ENCODE results near the gene ABHD2. TPM values are rescaled to one million over a fixed set of nuclear protein-coding genes. Genes with fewer than 3 reads are reported as not detected.

The ABHD2 gene
- total RNA-seq, 1 experiment from 2014 or later: 52.4 TPM

DNA sequence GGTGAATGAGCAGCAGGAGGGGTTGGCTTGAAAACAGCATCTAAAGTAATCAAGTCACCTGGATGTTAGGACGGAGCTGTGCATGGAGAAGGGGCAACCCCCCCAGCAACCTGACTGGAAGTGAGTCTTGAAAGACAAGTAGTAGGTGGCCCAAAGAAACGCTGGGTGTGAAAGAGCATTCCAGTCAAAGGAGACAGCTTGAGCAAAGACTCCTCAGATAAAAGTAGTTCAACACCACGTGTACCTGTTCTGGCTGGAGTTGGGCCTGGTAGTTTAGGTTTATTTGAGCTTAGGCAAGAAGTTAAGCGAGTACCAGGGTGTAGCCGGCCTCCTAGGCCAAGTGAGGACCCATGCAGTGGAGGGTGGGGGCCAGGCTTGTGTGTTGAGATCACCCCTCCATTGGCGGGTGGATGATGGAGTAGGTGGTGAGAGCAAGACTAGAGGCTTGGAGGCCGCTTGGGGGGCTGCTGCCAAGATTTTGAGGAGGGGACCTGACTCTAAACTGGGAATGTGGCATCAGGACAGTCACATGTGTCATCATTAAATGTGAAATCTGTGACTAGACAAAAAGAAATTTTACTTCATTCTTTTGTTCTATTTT, 61.3 kb downstream of the ABHD2 start:
- intact Hi-C loops (cut with micrococcal nuclease; ENCODE audit: unreplicated experiment): no loop called here
- ChIA-PET POLR2A (ENCODE audit: low non-redundant PET) (no interaction called here), CTCF (interaction anchor here (1.6 kb wide), 1 partner anchor 19 kb away, joined by 6 read pairs; no protein-coding TSS in a partner anchor)
- no peak overlapping the region for H3K27ac ChIP-seq (ENCODE audit: low read depth, low read length, poor library complexity, severe bottlenecking)
- peaks cover 23% of the 10 kb centered on the region for H3K4me1 ChIP-seq (ENCODE audit: insufficient read depth, low read length, poor library complexity, severe bottlenecking)
- BruUV-seq (replicated peaks): no TSS peak
- H3K27me3 ChIP-seq (replicated peaks; ENCODE audit: insufficient read depth, low read depth, low read length, poor library complexity): no peaks in the 10 kb centered on the region
- H3K36me3 ChIP-seq (ENCODE audit: insufficient read depth, low read length, poor library complexity, severe bottlenecking): peaks cover 4% of the 10 kb centered on the region
- no peak overlapping the region for H3K4me3 ChIP-seq (ENCODE audit: low read depth, low read length, poor library complexity, severe bottlenecking)
- no peak for DNase-seq (ENCODE audit: low spot score)
- no peak for TF ChIP-seq EZH2 (IDR thresholded peaks at IDR 0.05; ENCODE audit: borderline replicate concordance, low read depth, low read length, poor library complexity, severe bottlenecking)
- TF ChIP-seq, protein P1, sequence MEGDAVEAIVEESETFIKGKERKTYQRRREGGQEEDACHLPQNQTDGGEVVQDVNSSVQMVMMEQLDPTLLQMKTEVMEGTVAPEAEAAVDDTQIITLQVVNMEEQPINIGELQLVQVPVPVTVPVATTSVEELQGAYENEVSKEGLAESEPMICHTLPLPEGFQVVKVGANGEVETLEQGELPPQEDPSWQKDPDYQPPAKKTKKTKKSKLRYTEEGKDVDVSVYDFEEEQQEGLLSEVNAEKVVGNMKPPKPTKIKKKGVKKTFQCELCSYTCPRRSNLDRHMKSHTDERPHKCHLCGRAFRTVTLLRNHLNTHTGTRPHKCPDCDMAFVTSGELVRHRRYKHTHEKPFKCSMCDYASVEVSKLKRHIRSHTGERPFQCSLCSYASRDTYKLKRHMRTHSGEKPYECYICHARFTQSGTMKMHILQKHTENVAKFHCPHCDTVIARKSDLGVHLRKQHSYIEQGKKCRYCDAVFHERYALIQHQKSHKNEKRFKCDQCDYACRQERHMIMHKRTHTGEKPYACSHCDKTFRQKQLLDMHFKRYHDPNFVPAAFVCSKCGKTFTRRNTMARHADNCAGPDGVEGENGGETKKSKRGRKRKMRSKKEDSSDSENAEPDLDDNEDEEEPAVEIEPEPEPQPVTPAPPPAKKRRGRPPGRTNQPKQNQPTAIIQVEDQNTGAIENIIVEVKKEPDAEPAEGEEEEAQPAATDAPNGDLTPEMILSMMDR (conservative IDR thresholded peaks at IDR 0.05; ENCODE audit: low read depth, low read length): no peak
- no peaks in the 10 kb centered on the region for H3K9me3 ChIP-seq (ENCODE audit: low read depth, low read length, poor library complexity, severe bottlenecking)

DNA sequence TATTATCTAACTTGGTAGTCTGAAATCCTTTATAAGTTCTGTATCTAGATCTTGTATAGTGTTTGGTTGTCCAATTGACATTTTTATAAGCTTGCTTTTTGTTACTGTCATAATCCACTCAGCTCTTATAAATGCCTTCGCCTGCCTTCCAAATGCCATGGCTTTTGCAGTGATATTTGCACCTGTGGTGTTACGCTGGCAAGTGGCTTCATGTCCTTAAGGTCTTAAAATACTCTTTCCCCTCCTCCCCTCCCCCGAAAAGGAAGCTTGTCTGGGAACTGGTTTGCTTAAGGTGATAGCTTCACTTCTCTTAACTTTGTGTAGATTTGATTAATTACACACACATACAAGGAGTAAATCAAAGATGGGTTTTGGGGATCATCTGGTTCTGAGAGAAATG, 62.0 kb downstream of the ABHD2 start:
- BruUV-seq (replicated peaks): no TSS peak
- Histone ChIP-seq H3K9me3 (ENCODE audit: low read depth, low read length, poor library complexity, severe bottlenecking) (no peaks in the 10 kb centered on the region), H3K4me3 (ENCODE audit: low read depth, low read length, poor library complexity, severe bottlenecking) (no peak overlapping the region), H3K27me3 (replicated peaks; ENCODE audit: insufficient read depth, low read depth, low read length, poor library complexity) (no peaks in the 10 kb centered on the region), H3K4me1 (ENCODE audit: insufficient read depth, low read length, poor library complexity, severe bottlenecking) (peaks cover 21% of the 10 kb centered on the region), H3K36me3 (ENCODE audit: insufficient read depth, low read length, poor library complexity, severe bottlenecking) (peaks cover 7% of the 10 kb centered on the region), H3K27ac (ENCODE audit: low read depth, low read length, poor library complexity, severe bottlenecking) (no peak overlapping the region)
- CTCF ChIA-PET: interaction anchor here (1.6 kb wide), 1 partner anchor 18 kb away, joined by 6 read pairs; no protein-coding TSS in a partner anchor
- no peak for DNase-seq (ENCODE audit: low spot score)
- POLR2A ChIA-PET (ENCODE audit: low non-redundant PET): no interaction called here
- intact Hi-C loops (cut with micrococcal nuclease; ENCODE audit: unreplicated experiment): no loop called here
- TF ChIP-seq, protein P1 (conservative IDR thresholded peaks at IDR 0.05; ENCODE audit: low read depth, low read length): no peak
- no peak for TF ChIP-seq EZH2 (IDR thresholded peaks at IDR 0.05; ENCODE audit: borderline replicate concordance, low read depth, low read length, poor library complexity, severe bottlenecking)

- Histone ChIP-seq H3K4me3 (ENCODE audit: low read depth, low read length, poor library complexity, severe bottlenecking) (no peak overlapping the region), H3K27me3 (replicated peaks; ENCODE audit: insufficient read depth, low read depth, low read length, poor library complexity) (no peaks in the 10 kb centered on the region), H3K27ac (ENCODE audit: low read depth, low read length, poor library complexity, severe bottlenecking) (no peak overlapping the region), H3K36me3 (ENCODE audit: insufficient read depth, low read length, poor library complexity, severe bottlenecking) (peaks cover 9% of the 10 kb centered on the region), H3K9me3 (ENCODE audit: low read depth, low read length, poor library complexity, severe bottlenecking) (no peaks in the 10 kb centered on the region), H3K4me1 (ENCODE audit: insufficient read depth, low read length, poor library complexity, severe bottlenecking) (peaks cover 15% of the 10 kb centered on the region)
- no peak for TF ChIP-seq EZH2 (IDR thresholded peaks at IDR 0.05; ENCODE audit: borderline replicate concordance, low read depth, low read length, poor library complexity, severe bottlenecking)
- TF ChIP-seq, protein P1 (conservative IDR thresholded peaks at IDR 0.05; ENCODE audit: low read depth, low read length): no peak
- intact Hi-C loops (cut with micrococcal nuclease; ENCODE audit: unreplicated experiment): no loop called here
- BruUV-seq (replicated peaks): no TSS peak
- ChIA-PET POLR2A (ENCODE audit: low non-redundant PET) (no interaction called here), CTCF (interaction anchor here (1.6 kb wide), 1 partner anchor 17 kb away, joined by 6 read pairs; no protein-coding TSS in a partner anchor)
- peak; percentile 10 for DNase-seq (ENCODE audit: low spot score)
Observed at GRCh38 chr15:89150762-89151664, 62.8 kb downstream of the ABHD2 start.
